GM12878 (cell line): ENCODE results near the gene AKT3.

Experiments
- CEBPB ChIP-seq, 2 experiments: fragments of 150-350 bp in 1 of 2; IDR thresholded peaks; 2 replicates each; pipeline ENCODE4 v1.6.1; 2012 to 2014; ENCODE audit warnings: low read depth in 2 of 2, low read length in 2 of 2, borderline replicate concordance in 1 of 2, inconsistent platforms in 1 of 2
- EED ChIP-seq: sonication (generic); IDR thresholded peaks from 2 replicates; pipeline ENCODE4 v1.6.1; 2016; ENCODE audit warnings: antibody characterized with exemption, low read depth
- EGR1 ChIP-seq, 2 experiments: IDR thresholded peaks; 1 replicate in 1 of 2; 2 replicates in 1 of 2; pipeline ENCODE4 v1.6.1; 2011 to 2012; ENCODE audit warnings: low read depth in 2 of 2, low read length in 2 of 2, borderline replicate concordance in 1 of 2, mild to moderate bottlenecking in 1 of 2, moderate library complexity in 1 of 2
- KAT2A ChIP-seq: conservative IDR thresholded peaks from 2 replicates; pipeline ENCODE4 v1.6.1; 2011; ENCODE audit warnings: low read depth, low read length; ENCODE audit not compliant: control insufficient read depth
- POLR2A ChIP-seq: IDR thresholded peaks from 2 replicates; pipeline ENCODE4 v1.6.1; 2011; ENCODE audit warnings: low read depth, mild to moderate bottlenecking, low read length
- POLR2AphosphoS5 ChIP-seq: IDR thresholded peaks from 2 replicates; pipeline ENCODE4 v1.6.1; 2011; ENCODE audit warnings: mild to moderate bottlenecking, low read length, inconsistent platforms
- TF ChIP-seq, protein P1 (sequence below), 3 experiments: IDR thresholded peaks in 2 of 3; conservative IDR thresholded peaks in 1 of 3; 2 replicates each; pipeline ENCODE4 v1.5.1; 2011; ENCODE audit warnings: low read depth in 3 of 3, low read length in 3 of 3, mild to moderate bottlenecking in 3 of 3, control low read depth in 2 of 3, moderate library complexity in 2 of 3, inconsistent platforms in 1 of 3, mixed read lengths in 1 of 3; ENCODE audit not compliant: control insufficient read depth in 2 of 3, insufficient read depth in 1 of 3; ENCODE audit errors: extremely low read depth in 1 of 3
- TF ChIP-seq, protein P2 (sequence below): IDR thresholded peaks from 2 replicates; pipeline ENCODE4 v1.6.1; 2011; ENCODE audit warnings: low read depth, mild to moderate bottlenecking, low read length, moderate library complexity, borderline replicate concordance; ENCODE audit errors: extremely low read depth
- TF ChIP-seq, protein P3 (sequence below): IDR thresholded peaks from 2 replicates; pipeline ENCODE4 v1.6.1; 2012; ENCODE audit warnings: mild to moderate bottlenecking, low read depth, low read length
- TF ChIP-seq, protein P4 (sequence below): IDR thresholded peaks from 2 replicates; pipeline ENCODE4 v1.6.1; 2012; ENCODE audit warnings: low read depth, low read length, improper control_type of control experiment
- TF ChIP-seq, protein P5 (sequence below): IDR thresholded peaks from 2 replicates; pipeline ENCODE4 v1.6.1; 2011; ENCODE audit warnings: low read depth, low read length, improper control_type of control experiment, borderline replicate concordance

DNA sequence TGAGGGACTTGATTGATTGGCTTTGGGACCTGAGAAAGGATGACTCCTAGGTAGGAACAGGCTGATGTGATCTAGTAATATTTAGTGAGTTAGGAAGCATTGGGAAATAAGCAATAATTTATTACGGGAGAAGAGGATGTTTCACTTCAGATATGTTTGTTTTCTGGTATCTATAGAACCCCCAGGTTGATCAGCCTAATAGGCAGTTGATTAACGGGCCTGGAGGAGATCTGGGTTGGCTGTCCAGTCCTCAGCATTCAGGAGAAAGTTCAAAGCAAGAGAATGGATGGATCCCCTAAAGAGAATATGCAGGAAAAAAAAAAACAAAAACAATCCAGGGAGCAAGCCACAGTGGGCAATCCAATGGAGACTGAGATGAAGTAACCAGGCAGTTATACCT lies 48.2 kb upstream of the AKT3 start:
- TF ChIP-seq, protein P1, sequence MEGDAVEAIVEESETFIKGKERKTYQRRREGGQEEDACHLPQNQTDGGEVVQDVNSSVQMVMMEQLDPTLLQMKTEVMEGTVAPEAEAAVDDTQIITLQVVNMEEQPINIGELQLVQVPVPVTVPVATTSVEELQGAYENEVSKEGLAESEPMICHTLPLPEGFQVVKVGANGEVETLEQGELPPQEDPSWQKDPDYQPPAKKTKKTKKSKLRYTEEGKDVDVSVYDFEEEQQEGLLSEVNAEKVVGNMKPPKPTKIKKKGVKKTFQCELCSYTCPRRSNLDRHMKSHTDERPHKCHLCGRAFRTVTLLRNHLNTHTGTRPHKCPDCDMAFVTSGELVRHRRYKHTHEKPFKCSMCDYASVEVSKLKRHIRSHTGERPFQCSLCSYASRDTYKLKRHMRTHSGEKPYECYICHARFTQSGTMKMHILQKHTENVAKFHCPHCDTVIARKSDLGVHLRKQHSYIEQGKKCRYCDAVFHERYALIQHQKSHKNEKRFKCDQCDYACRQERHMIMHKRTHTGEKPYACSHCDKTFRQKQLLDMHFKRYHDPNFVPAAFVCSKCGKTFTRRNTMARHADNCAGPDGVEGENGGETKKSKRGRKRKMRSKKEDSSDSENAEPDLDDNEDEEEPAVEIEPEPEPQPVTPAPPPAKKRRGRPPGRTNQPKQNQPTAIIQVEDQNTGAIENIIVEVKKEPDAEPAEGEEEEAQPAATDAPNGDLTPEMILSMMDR (IDR thresholded peaks at IDR 0.05 in 2 of 3, conservative IDR thresholded peaks at IDR 0.05 in 1 of 3; ENCODE audit: control insufficient read depth in 2 of 3, extremely low read depth in 1 of 3, insufficient read depth in 1 of 3, low read depth in 3 of 3, low read length in 3 of 3): no peak
- no peak for TF ChIP-seq KAT2A
- TF ChIP-seq, protein P2, sequence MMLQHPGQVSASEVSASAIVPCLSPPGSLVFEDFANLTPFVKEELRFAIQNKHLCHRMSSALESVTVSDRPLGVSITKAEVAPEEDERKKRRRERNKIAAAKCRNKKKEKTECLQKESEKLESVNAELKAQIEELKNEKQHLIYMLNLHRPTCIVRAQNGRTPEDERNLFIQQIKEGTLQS: no peak
- no peak for TF ChIP-seq CEBPB (IDR thresholded peaks at IDR 0.05; ENCODE audit: borderline replicate concordance in 1 of 2, low read depth in 2 of 2, low read length in 2 of 2)
- TF ChIP-seq EGR1 (IDR thresholded peaks at IDR 0.05; ENCODE audit: borderline replicate concordance in 1 of 2, low read depth in 2 of 2, low read length in 2 of 2): no peak
- no peak for TF ChIP-seq POLR2AphosphoS5
- TF ChIP-seq, protein P3, sequence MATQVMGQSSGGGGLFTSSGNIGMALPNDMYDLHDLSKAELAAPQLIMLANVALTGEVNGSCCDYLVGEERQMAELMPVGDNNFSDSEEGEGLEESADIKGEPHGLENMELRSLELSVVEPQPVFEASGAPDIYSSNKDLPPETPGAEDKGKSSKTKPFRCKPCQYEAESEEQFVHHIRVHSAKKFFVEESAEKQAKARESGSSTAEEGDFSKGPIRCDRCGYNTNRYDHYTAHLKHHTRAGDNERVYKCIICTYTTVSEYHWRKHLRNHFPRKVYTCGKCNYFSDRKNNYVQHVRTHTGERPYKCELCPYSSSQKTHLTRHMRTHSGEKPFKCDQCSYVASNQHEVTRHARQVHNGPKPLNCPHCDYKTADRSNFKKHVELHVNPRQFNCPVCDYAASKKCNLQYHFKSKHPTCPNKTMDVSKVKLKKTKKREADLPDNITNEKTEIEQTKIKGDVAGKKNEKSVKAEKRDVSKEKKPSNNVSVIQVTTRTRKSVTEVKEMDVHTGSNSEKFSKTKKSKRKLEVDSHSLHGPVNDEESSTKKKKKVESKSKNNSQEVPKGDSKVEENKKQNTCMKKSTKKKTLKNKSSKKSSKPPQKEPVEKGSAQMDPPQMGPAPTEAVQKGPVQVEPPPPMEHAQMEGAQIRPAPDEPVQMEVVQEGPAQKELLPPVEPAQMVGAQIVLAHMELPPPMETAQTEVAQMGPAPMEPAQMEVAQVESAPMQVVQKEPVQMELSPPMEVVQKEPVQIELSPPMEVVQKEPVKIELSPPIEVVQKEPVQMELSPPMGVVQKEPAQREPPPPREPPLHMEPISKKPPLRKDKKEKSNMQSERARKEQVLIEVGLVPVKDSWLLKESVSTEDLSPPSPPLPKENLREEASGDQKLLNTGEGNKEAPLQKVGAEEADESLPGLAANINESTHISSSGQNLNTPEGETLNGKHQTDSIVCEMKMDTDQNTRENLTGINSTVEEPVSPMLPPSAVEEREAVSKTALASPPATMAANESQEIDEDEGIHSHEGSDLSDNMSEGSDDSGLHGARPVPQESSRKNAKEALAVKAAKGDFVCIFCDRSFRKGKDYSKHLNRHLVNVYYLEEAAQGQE: no peak
- TF ChIP-seq EED: no peak
- TF ChIP-seq, protein P4, sequence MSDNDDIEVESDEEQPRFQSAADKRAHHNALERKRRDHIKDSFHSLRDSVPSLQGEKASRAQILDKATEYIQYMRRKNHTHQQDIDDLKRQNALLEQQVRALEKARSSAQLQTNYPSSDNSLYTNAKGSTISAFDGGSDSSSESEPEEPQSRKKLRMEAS: no peak
- TF ChIP-seq, protein P5, sequence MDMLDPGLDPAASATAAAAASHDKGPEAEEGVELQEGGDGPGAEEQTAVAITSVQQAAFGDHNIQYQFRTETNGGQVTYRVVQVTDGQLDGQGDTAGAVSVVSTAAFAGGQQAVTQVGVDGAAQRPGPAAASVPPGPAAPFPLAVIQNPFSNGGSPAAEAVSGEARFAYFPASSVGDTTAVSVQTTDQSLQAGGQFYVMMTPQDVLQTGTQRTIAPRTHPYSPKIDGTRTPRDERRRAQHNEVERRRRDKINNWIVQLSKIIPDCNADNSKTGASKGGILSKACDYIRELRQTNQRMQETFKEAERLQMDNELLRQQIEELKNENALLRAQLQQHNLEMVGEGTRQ: no peak
- no peak for TF ChIP-seq POLR2A
